Panc1 (cell line): ENCODE data around the gene CSNK2A1.

Experiments
- POLR2AphosphoS5 ChIP-seq: IDR thresholded peaks from 2 replicates; pipeline ENCODE4 v1.6.1; 2012; ENCODE audit warnings: mild to moderate bottlenecking, low read depth, low read length, moderate library complexity
- TF ChIP-seq, protein P1 (sequence below): fragments of 450-650 bp; IDR thresholded peaks from 2 replicates; pipeline ENCODE4 v1.5.1; 2017; ENCODE audit warnings: mild to moderate bottlenecking
- TF ChIP-seq, protein P2 (sequence below), 2 experiments: IDR thresholded peaks; 2 replicates each; pipeline ENCODE4 v1.6.1; 2011 to 2012; ENCODE audit warnings: low read depth in 2 of 2, control low read depth in 1 of 2, low read length in 1 of 2, mild to moderate bottlenecking in 1 of 2, moderate library complexity in 1 of 2; ENCODE audit not compliant: insufficient read depth in 1 of 2

DNA sequence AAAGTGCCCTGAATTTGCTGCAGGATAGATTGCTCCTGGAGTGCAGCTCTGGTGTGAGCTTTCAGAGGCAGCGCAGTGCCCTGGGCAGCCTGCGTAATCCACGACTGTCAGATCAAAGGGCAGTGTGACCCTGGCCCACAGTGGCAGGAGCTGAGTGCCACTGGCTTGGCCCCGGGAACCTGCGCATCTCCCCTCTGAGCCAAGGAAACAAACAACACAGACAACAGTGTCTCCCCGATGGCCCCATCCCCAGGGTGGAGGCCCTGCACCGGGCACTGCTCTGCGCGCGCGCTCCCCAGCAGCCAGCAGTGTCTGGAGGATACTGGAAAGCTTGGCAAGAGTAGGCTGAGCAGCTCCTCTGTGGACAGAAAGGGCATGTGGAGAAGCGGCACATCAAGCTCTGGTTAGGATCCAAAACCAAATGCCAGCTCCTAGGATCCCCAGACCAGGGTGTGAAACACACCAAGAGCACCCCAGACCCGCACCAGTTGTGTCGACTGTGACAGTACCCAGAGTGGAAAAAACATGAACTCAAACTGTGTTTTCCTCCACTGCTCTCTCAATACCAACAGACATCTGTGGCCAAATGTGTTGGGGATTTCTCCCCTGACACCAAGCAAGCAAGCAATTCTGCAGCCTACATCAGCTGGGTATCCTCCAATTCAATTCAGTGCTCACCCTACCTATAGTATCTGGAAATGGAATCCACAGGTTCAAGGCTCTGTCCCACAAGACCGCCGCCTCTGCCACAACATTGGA lies 108.8 kb downstream of the CSNK2A1 start:
- TF ChIP-seq POLR2AphosphoS5 = no peak
- TF ChIP-seq, protein P1, sequence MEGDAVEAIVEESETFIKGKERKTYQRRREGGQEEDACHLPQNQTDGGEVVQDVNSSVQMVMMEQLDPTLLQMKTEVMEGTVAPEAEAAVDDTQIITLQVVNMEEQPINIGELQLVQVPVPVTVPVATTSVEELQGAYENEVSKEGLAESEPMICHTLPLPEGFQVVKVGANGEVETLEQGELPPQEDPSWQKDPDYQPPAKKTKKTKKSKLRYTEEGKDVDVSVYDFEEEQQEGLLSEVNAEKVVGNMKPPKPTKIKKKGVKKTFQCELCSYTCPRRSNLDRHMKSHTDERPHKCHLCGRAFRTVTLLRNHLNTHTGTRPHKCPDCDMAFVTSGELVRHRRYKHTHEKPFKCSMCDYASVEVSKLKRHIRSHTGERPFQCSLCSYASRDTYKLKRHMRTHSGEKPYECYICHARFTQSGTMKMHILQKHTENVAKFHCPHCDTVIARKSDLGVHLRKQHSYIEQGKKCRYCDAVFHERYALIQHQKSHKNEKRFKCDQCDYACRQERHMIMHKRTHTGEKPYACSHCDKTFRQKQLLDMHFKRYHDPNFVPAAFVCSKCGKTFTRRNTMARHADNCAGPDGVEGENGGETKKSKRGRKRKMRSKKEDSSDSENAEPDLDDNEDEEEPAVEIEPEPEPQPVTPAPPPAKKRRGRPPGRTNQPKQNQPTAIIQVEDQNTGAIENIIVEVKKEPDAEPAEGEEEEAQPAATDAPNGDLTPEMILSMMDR = no peak
- TF ChIP-seq, protein P2, sequence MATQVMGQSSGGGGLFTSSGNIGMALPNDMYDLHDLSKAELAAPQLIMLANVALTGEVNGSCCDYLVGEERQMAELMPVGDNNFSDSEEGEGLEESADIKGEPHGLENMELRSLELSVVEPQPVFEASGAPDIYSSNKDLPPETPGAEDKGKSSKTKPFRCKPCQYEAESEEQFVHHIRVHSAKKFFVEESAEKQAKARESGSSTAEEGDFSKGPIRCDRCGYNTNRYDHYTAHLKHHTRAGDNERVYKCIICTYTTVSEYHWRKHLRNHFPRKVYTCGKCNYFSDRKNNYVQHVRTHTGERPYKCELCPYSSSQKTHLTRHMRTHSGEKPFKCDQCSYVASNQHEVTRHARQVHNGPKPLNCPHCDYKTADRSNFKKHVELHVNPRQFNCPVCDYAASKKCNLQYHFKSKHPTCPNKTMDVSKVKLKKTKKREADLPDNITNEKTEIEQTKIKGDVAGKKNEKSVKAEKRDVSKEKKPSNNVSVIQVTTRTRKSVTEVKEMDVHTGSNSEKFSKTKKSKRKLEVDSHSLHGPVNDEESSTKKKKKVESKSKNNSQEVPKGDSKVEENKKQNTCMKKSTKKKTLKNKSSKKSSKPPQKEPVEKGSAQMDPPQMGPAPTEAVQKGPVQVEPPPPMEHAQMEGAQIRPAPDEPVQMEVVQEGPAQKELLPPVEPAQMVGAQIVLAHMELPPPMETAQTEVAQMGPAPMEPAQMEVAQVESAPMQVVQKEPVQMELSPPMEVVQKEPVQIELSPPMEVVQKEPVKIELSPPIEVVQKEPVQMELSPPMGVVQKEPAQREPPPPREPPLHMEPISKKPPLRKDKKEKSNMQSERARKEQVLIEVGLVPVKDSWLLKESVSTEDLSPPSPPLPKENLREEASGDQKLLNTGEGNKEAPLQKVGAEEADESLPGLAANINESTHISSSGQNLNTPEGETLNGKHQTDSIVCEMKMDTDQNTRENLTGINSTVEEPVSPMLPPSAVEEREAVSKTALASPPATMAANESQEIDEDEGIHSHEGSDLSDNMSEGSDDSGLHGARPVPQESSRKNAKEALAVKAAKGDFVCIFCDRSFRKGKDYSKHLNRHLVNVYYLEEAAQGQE (IDR thresholded peaks at IDR 0.05; ENCODE audit: insufficient read depth in 1 of 2, low read depth in 2 of 2, low read length in 1 of 2) = no peak
